Mesendoderm (in vitro differentiated cells): ENCODE measurements around the gene PRKD2. TPM values are rescaled to one million over a fixed set of nuclear protein-coding genes. Genes with fewer than 3 reads are reported as not detected.

ENCODE experiments used
- DNase-seq: peaks from one replicate; pipeline ENCODE4 v3.0.0; 2013
- H2AK5ac ChIP-seq: 2 replicates; pipeline ENCODE4 v1.6.1; 2013; ENCODE audit warnings: low read length, inconsistent platforms
- H2BK120ac ChIP-seq: 2 replicates; pipeline ENCODE4 v1.6.1; 2013; ENCODE audit warnings: low read depth, mild to moderate bottlenecking, low read length, moderate library complexity, mixed read lengths
- H2BK15ac ChIP-seq: replicated peaks from 2 replicates; pipeline ENCODE4 v1.6.1; 2013; ENCODE audit warnings: low read depth, mild to moderate bottlenecking, moderate library complexity
- H2BK5ac ChIP-seq: 2 replicates; pipeline ENCODE4 v1.6.1; 2013; ENCODE audit warnings: low read length, inconsistent platforms
- H3K18ac ChIP-seq: 2 replicates; pipeline ENCODE4 v1.6.1; 2013; ENCODE audit warnings: mild to moderate bottlenecking, low read length, mixed read lengths
- H3K23ac ChIP-seq: one replicate; pipeline ENCODE4 v1.6.1; 2013; ENCODE audit warnings: low read length
- H3K27ac ChIP-seq: 2 replicates; pipeline ENCODE4 v1.5.1; 2013; ENCODE audit warnings: low read depth, mild to moderate bottlenecking, inconsistent platforms, low read length, moderate library complexity
- H3K27me3 ChIP-seq: 2 replicates; pipeline ENCODE4 v1.6.1; 2013; ENCODE audit warnings: low read length, control low read depth, mild to moderate bottlenecking, inconsistent platforms; ENCODE audit not compliant: insufficient read depth, poor library complexity
- H3K36me3 ChIP-seq: 2 replicates; pipeline ENCODE4 v1.6.1; 2013; ENCODE audit warnings: low read length, inconsistent platforms; ENCODE audit not compliant: control insufficient read depth, insufficient read depth
- H3K4ac ChIP-seq: one replicate; pipeline ENCODE4 v1.6.1; 2013; ENCODE audit warnings: low read depth, mild to moderate bottlenecking, low read length, moderate library complexity
- H3K4me1 ChIP-seq: 2 replicates; pipeline ENCODE4 v1.6.1; 2013; ENCODE audit warnings: low read depth, low read length, inconsistent platforms; ENCODE audit not compliant: control insufficient read depth
- H3K4me2 ChIP-seq: 2 replicates; pipeline ENCODE4 v1.6.1; 2013; ENCODE audit warnings: low read length
- H3K4me3 ChIP-seq: 2 replicates; pipeline ENCODE4 v1.5.1; 2013; ENCODE audit warnings: mild to moderate bottlenecking, low read length
- H3K56ac ChIP-seq: one replicate; pipeline ENCODE4 v1.6.1; 2013; ENCODE audit warnings: low read length
- H3K79me1 ChIP-seq: 2 replicates; pipeline ENCODE4 v1.6.1; 2013; ENCODE audit warnings: low read length, inconsistent platforms
- H3K79me2 ChIP-seq: 2 replicates; pipeline ENCODE4 v1.6.1; 2013; ENCODE audit warnings: mild to moderate bottlenecking, low read length; ENCODE audit not compliant: control insufficient read depth, insufficient read depth
- H3K9ac ChIP-seq: 2 replicates; pipeline ENCODE4 v1.6.1; 2013; ENCODE audit warnings: low read length, inconsistent platforms
- H4K5ac ChIP-seq: one replicate; pipeline ENCODE4 v1.6.1; 2013; ENCODE audit warnings: low read length
- H4K8ac ChIP-seq: one replicate; pipeline ENCODE4 v1.6.1; 2013; ENCODE audit warnings: low read depth, mild to moderate bottlenecking, control low read depth, low read length, moderate library complexity
- WGBS: extraction: QIAGEN DNeasy Blood & Tissue Kit; methylation state at CpG from one replicate; pipeline ENCODE4 v1.1.7; 2013; ENCODE audit warnings: low lambda C conversion rate, missing lambda C conversion rate; ENCODE audit not compliant: insufficient coverage; ENCODE audit errors: extremely low coverage; 5-methylcytosine and 5-hydroxymethylcytosine counted together
- small RNA-seq: library from polyadenylated mRNA; stranded (forward); fragments of <200 nt; extraction: miRNeasy Mini kit (QIAGEN cat#:217004); gene quantifications from one replicate; pipeline ENCODE3, GENCODE V24; 2013; ENCODE audit not compliant: insufficient read depth

PRKD2 gene

GRCh38 chr19:46625731-46626130 is 91.2 kb downstream of the PRKD2 start:
- H3K36me3 ChIP-seq = no peaks in the 10 kb centered on the region
- H3K4me3 ChIP-seq = no peak overlapping the region
- H3K4ac ChIP-seq = no peak overlapping the region
- no peak overlapping the region for H2BK15ac ChIP-seq
- WGBS = no CpG with 5 or more reads among the region's 12 CpGs
- DNase-seq = no peak
- no peak overlapping the region for H2BK5ac ChIP-seq
- no peak overlapping the region for H3K27ac ChIP-seq
- H3K9ac ChIP-seq = no peak overlapping the region
- H3K4me1 ChIP-seq = peaks cover 2% of the 10 kb centered on the region
- no peak overlapping the region for H2AK5ac ChIP-seq
- H3K23ac ChIP-seq = no peak overlapping the region
- H3K4me2 ChIP-seq = no peak overlapping the region
- no peaks in the 10 kb centered on the region for H3K27me3 ChIP-seq
- H3K18ac ChIP-seq = no peak overlapping the region
- no peak overlapping the region for H2BK120ac ChIP-seq
- no peak overlapping the region for H4K8ac ChIP-seq
- H3K56ac ChIP-seq = no peak overlapping the region
- H3K79me2 ChIP-seq = no peaks in the 10 kb centered on the region
- no peak overlapping the region for H4K5ac ChIP-seq
- no peaks in the 10 kb centered on the region for H3K79me1 ChIP-seq

GRCh38 chr19:46624958-46625661 is 91.8 kb downstream of the PRKD2 start, which contains the start of gene PTGIR:
Gene PTGIR, minus strand, starts transcription at chr19:46625089. Its CDS starts 864 bp downstream, at chr19:46624225.
- no peak within 1 kb of the TSS for H2BK5ac ChIP-seq
- H2AK5ac ChIP-seq = no peak within 1 kb of the TSS
- H3K23ac ChIP-seq = peak within 1 kb of the TSS; percentile 89
- DNase-seq = peak; percentile 58
- H4K5ac ChIP-seq = no peak within 1 kb of the TSS
- peaks cover 2% of the 10 kb centered on the region for H3K4me1 ChIP-seq
- no peaks in the 10 kb centered on the region for H3K27me3 ChIP-seq
- H3K27ac ChIP-seq = no peak within 1 kb of the TSS
- WGBS = no CpG with 5 or more reads among the region's 13 CpGs
- no peaks in the 10 kb centered on the region for H3K79me2 ChIP-seq
- no peak within 1 kb of the TSS for H3K4ac ChIP-seq
- H2BK15ac ChIP-seq = no peak within 1 kb of the TSS
- H4K8ac ChIP-seq = no peak within 1 kb of the TSS
- no peak within 1 kb of the TSS for H3K4me2 ChIP-seq
- H3K79me1 ChIP-seq = no peaks in the 10 kb centered on the region
- H3K9ac ChIP-seq = no peak within 1 kb of the TSS
- no peak within 1 kb of the TSS for H2BK120ac ChIP-seq
- peak within 1 kb of the TSS; percentile 15 for H3K56ac ChIP-seq
- H3K18ac ChIP-seq = no peak within 1 kb of the TSS
- H3K36me3 ChIP-seq = no peaks in the 10 kb centered on the region
- no peak within 1 kb of the TSS for H3K4me3 ChIP-seq

Small RNAs within 50 kb of the gene (small RNA-seq; reads per million reads assigned to genes)
- gene MIR320E = not detected
- gene RF00019 = not detected
- not detected for gene RN7SL364P
